HG02852 (cell line): ENCODE results near the gene SPIRE2.
"Not testable (repeated sequence)": the region's sequence is repeated elsewhere in the genome, so short reads cannot be mapped to it uniquely, and the experiment has no call there.

Source experiments
- ATAC-seq: cut with Tn5 transposase; IDR thresholded peaks from one replicate; pipeline ENCODE4 v1.9.1; 2021; ENCODE audit warnings: mild to moderate bottlenecking, moderate library complexity; ENCODE audit not compliant: unreplicated experiment

The SPIRE2 gene

GRCh38 chr16:89808475-89808874 lies 19.8 kb upstream of the SPIRE2 start:
- ATAC-seq: no peak

- no peak for ATAC-seq
These were observed 17.0 kb upstream of the SPIRE2 start for GRCh38 chr16:89811321-89811720.

- ATAC-seq: peak; percentile 33
These were observed 12.5 kb upstream of the SPIRE2 start for GRCh38 chr16:89815639-89816348.

GRCh38 chr16:89818851-89819403 lies 9.3 kb upstream of the SPIRE2 start:
- not testable (repeated sequence) for ATAC-seq

- not testable (repeated sequence) for ATAC-seq
These were observed 8.8 kb upstream of the SPIRE2 start for GRCh38 chr16:89819448-89819847.

GRCh38 chr16:89821438-89822187 lies 6.7 kb upstream of the SPIRE2 start:
- ATAC-seq: no peak

- no peak for ATAC-seq
These were observed 5.8 kb upstream of the SPIRE2 start for GRCh38 chr16:89822188-89823086.

- no peak for ATAC-seq
These were observed 5.0 kb upstream of the SPIRE2 start for GRCh38 chr16:89823087-89823823.

GRCh38 chr16:89823824-89824148 lies 4.5 kb upstream of the SPIRE2 start:
- ATAC-seq: not testable (repeated sequence)

GRCh38 chr16:89826531-89827382 lies 1.5 kb upstream of the SPIRE2 start:
- no peak for ATAC-seq

- no peak for ATAC-seq
These were observed 684 bp upstream of the SPIRE2 start for GRCh38 chr16:89827383-89828198.

- no peak for ATAC-seq
These were observed 775 bp downstream of the SPIRE2 start for GRCh38 chr16:89828870-89829629.

- no peak for ATAC-seq
These were observed 1.6 kb downstream of the SPIRE2 start for GRCh38 chr16:89829630-89830437.

GRCh38 chr16:89831810-89832328 lies 3.6 kb downstream of the SPIRE2 start:
- ATAC-seq: no peak

- not testable (repeated sequence) for ATAC-seq
These were observed 5.5 kb downstream of the SPIRE2 start for GRCh38 chr16:89833664-89834363.

GRCh38 chr16:89834813-89835363 lies 6.6 kb downstream of the SPIRE2 start:
- not testable (repeated sequence) for ATAC-seq
